ENCODE measurements around the gene RANGAP1. TPM values are rescaled to one million over a fixed set of nuclear protein-coding genes. Genes with fewer than 3 reads are reported as not detected.

Gene RANGAP1
- total RNA-seq, 6 experiments from 2014 or later: 27.4 to 56.3 (median 37.6) TPM

DNA sequence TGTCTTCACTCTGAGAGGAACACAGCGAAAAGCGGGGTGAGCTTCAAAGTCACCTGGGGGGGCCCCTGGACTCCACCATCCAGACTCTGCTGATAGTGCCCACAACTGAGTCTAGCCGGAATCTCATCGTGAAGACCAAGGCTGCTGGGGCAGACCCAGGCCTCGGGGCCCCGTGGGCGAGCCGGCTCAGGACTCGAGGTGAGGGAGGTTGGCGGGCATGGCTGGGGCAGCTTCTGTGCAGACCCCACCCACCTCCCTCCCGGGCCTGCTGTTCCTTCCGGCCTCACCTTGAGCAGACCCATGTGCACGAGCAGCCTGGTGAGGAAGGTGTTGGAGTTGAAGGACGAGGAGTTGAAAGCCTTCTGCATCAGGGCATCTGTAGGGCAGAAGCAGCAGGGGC, 36.5 kb downstream of the RANGAP1 start:
- Histone ChIP-seq H3K9me3 (no peaks in the 10 kb centered on the region), H3K4me3 (no peak overlapping the region), H3K36me3 (peaks cover 0 to 52% (median 20%) of the 10 kb centered on the region in 4 donors), H3K27ac (no peak overlapping the region), H3K4me1 (peaks cover 0 to 17% (median 5%) of the 10 kb centered on the region in 4 donors), H3K27me3 (no peaks in the 10 kb centered on the region)
- no peak for DNase-seq
- WGBS (ENCODE audit: insufficient coverage, low coverage, low lambda C conversion rate, missing lambda C conversion rate): no CpG with 5 or more reads among the region's 14 CpGs
- intact Hi-C loops (cut with DNase I): loop anchor here in 1 of 2 donors (10.0 kb wide), 1 partner anchor 325 kb away; no protein-coding TSS in a partner anchor
- no peak for ATAC-seq
- no peak for TF ChIP-seq POLR2A (IDR thresholded peaks at IDR 0.05)
- TF ChIP-seq, protein P1, sequence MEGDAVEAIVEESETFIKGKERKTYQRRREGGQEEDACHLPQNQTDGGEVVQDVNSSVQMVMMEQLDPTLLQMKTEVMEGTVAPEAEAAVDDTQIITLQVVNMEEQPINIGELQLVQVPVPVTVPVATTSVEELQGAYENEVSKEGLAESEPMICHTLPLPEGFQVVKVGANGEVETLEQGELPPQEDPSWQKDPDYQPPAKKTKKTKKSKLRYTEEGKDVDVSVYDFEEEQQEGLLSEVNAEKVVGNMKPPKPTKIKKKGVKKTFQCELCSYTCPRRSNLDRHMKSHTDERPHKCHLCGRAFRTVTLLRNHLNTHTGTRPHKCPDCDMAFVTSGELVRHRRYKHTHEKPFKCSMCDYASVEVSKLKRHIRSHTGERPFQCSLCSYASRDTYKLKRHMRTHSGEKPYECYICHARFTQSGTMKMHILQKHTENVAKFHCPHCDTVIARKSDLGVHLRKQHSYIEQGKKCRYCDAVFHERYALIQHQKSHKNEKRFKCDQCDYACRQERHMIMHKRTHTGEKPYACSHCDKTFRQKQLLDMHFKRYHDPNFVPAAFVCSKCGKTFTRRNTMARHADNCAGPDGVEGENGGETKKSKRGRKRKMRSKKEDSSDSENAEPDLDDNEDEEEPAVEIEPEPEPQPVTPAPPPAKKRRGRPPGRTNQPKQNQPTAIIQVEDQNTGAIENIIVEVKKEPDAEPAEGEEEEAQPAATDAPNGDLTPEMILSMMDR (IDR thresholded peaks at IDR 0.05): no peak

DNA sequence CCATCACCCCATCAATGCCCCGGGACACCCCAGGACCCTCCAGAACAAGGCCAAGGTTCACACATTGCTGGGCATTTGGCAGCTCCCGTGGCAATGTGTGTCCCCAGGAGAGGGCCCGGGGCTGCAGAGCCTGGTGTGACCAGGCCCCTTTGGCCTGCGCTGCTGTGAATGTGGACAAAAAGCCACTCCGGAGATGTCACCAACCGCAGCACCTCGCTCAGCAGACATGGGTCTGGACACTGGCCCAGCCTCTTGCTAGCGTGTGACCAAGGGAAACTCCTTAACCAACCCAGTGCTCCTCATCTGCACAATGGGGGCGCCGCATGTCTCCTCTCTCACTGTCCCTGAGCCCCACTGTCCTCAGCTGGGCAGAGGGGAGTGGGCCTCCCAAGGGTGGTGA, 37.2 kb downstream of the RANGAP1 start:
- intact Hi-C loops (cut with DNase I): loop anchor here in 1 of 2 donors (10.0 kb wide), 1 partner anchor 324 kb away; no protein-coding TSS in a partner anchor
- H3K36me3 ChIP-seq: peaks cover 0 to 48% (median 19%) of the 10 kb centered on the region in 4 donors
- no peak overlapping the region for H3K27ac ChIP-seq
- no peak for DNase-seq
- no peak overlapping the region for H3K4me3 ChIP-seq
- TF ChIP-seq, protein P1 (IDR thresholded peaks at IDR 0.05): no peak
- no peak for TF ChIP-seq POLR2A (IDR thresholded peaks at IDR 0.05)
- no peaks in the 10 kb centered on the region for H3K9me3 ChIP-seq
- peaks cover 0 to 17% (median 5%) of the 10 kb centered on the region in 4 donors for H3K4me1 ChIP-seq
- 95% methylated on average over 4 of the region's 10 CpGs for WGBS (ENCODE audit: insufficient coverage, low coverage, low lambda C conversion rate, missing lambda C conversion rate)
- H3K27me3 ChIP-seq: no peaks in the 10 kb centered on the region
- ATAC-seq: no peak

DNA sequence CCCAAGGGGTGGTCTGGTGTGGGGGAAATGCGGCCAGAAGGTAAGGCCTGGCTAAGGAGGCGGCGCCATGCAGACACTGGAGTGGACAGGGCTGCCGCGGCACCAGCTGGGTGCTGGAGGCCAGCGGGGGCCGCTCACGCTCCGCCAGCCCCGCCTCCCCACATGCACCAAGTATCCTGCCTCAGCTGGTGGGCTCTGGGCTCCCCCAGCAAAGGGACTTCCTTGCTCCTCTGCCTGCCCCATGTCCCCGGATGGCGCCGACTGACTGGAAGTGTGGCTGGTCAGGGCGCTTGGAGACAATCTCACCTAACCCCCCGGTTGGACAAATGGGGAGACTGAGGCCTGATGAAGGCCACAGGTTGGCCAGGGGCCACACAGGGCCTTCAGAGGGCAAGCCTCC, 37.7 kb downstream of the RANGAP1 start:
- TF ChIP-seq POLR2A (IDR thresholded peaks at IDR 0.05): no peak
- TF ChIP-seq, protein P1 (IDR thresholded peaks at IDR 0.05): no peak
- DNase-seq (no peak), ATAC-seq (peak in 3 of 4 donors; percentile 9 to 16 (median 10))
- intact Hi-C loops (cut with DNase I): loop anchor here in 1 of 2 donors (10.0 kb wide), 1 partner anchor 324 kb away; no protein-coding TSS in a partner anchor
- H3K27me3 ChIP-seq: no peaks in the 10 kb centered on the region
- 80% methylated on average over 5 of the region's 15 CpGs for WGBS (ENCODE audit: insufficient coverage, low coverage, low lambda C conversion rate, missing lambda C conversion rate)
- H3K4me3 ChIP-seq: no peak overlapping the region
- no peaks in the 10 kb centered on the region for H3K9me3 ChIP-seq
- H3K36me3 ChIP-seq: peaks cover 0 to 43% (median 18%) of the 10 kb centered on the region in 4 donors
- H3K27ac ChIP-seq: peak overlapping the region in 2 of 3 donors; percentile 25 to 70
- peaks cover 0 to 17% (median 5%) of the 10 kb centered on the region in 4 donors for H3K4me1 ChIP-seq

DNA sequence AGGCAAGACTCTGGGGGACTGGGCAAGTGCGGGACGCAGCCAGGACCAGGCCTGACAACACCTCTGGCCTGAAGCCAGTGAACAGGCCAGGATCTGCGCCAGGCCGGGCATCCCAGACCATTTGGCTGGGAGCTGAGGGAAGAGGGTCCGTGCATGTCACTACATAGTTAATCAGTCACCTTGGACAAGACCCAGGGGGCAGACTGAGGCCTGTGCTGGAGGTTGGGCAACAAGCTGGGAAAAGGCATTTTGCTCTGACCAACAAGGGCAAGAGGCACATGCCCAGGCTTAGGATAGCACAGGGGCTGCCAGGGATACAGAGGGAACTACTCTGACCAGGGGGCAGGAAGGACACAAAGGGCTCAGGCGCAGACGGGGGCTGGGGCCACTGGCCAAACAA, 38.3 kb downstream of the RANGAP1 start:
- Histone ChIP-seq H3K4me3 (no peak overlapping the region), H3K36me3 (peaks cover 0 to 37% (median 15%) of the 10 kb centered on the region in 4 donors), H3K9me3 (no peaks in the 10 kb centered on the region), H3K27ac (peak overlapping the region in 2 of 3 donors; percentile 25 to 70), H3K4me1 (peaks cover 0 to 17% (median 5%) of the 10 kb centered on the region in 4 donors), H3K27me3 (no peaks in the 10 kb centered on the region)
- intact Hi-C loops (cut with DNase I): loop anchor here in 1 of 2 donors (10.0 kb wide), 1 partner anchor 323 kb away; no protein-coding TSS in a partner anchor
- TF ChIP-seq, protein P1 (IDR thresholded peaks at IDR 0.05): no peak
- TF ChIP-seq POLR2A (IDR thresholded peaks at IDR 0.05): no peak
- DNase-seq (peak; percentile 75 to 94 (median 87)), ATAC-seq (peak; percentile 84 to 91 (median 88))
- 31% methylated on average over 6 of the region's 7 CpGs for WGBS (ENCODE audit: insufficient coverage, low coverage, low lambda C conversion rate, missing lambda C conversion rate)

All from right lobe of liver (tissue), 6 donors.